ENCODE measurements around the gene RAPGEF6.

Gene RAPGEF6

DNA sequence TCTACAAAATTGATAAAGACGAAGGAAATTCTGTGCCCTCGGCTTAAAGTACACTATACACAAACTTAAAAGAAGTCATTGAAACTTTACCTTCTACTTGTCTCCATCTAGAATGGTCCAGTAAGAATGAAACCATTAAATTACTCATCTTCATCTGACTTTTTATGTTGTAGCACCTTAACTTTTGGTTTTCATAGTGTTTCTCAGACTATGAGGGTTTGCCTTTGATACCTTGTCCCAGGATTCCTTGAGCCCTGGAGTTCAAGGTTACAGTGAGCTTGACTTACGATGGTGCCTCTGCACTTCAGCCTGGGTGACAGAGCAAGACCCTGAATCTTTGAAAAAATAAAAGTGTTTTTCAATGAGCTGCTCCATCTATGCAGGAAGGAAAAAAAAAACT, 239.0 kb downstream of the RAPGEF6 start:
- H3K4me3 ChIP-seq (ENCODE audit: low read depth in 1 of 2, low read length in 2 of 2): no peak overlapping the region
- peaks cover 11 to 19% of the 10 kb centered on the region in 2 donors for H3K36me3 ChIP-seq (ENCODE audit: control insufficient read depth in 1 of 2, insufficient read depth in 2 of 2, low read length in 2 of 2)
- no peaks in the 10 kb centered on the region for H3K27me3 ChIP-seq (ENCODE audit: low read depth, low read length)
- H3K4me1 ChIP-seq (ENCODE audit: control insufficient read depth in 1 of 2, insufficient read depth in 2 of 2, low read length in 2 of 2): peaks cover 0 to 13% of the 10 kb centered on the region in 2 donors
- H3K9me3 ChIP-seq (ENCODE audit: control insufficient read depth in 1 of 2, low read length in 2 of 2): no peaks in the 10 kb centered on the region
- H3K27ac ChIP-seq (ENCODE audit: low read length): no peak overlapping the region

- H3K27ac ChIP-seq (ENCODE audit: low read length): no peak overlapping the region
These were observed 240.9 kb downstream of the RAPGEF6 start for GRCh38 chr5:131394128-131394527.

GRCh38 chr5:131393498-131393968, 241.5 kb downstream of the RAPGEF6 start:
- Histone ChIP-seq H3K4me1 (ENCODE audit: control insufficient read depth in 1 of 2, insufficient read depth in 2 of 2, low read length in 2 of 2) (peaks cover 0 to 8% of the 10 kb centered on the region in 2 donors), H3K9me3 (ENCODE audit: control insufficient read depth in 1 of 2, low read length in 2 of 2) (no peaks in the 10 kb centered on the region), H3K36me3 (ENCODE audit: control insufficient read depth in 1 of 2, insufficient read depth in 2 of 2, low read length in 2 of 2) (peaks cover 11 to 19% of the 10 kb centered on the region in 2 donors), H3K27me3 (ENCODE audit: low read depth, low read length) (no peaks in the 10 kb centered on the region), H3K27ac (ENCODE audit: low read length) (no peak overlapping the region), H3K4me3 (ENCODE audit: low read depth in 1 of 2, low read length in 2 of 2) (no peak overlapping the region)

More at GRCh38 chr5:131394128-131394527, 240.9 kb downstream of the RAPGEF6 start:
- Histone ChIP-seq H3K27me3 (ENCODE audit: low read depth, low read length) (no peaks in the 10 kb centered on the region), H3K9me3 (ENCODE audit: control insufficient read depth in 1 of 2, low read length in 2 of 2) (no peaks in the 10 kb centered on the region), H3K36me3 (ENCODE audit: control insufficient read depth in 1 of 2, insufficient read depth in 2 of 2, low read length in 2 of 2) (peaks cover 11 to 19% of the 10 kb centered on the region in 2 donors), H3K4me1 (ENCODE audit: control insufficient read depth in 1 of 2, insufficient read depth in 2 of 2, low read length in 2 of 2) (peaks cover 0 to 13% of the 10 kb centered on the region in 2 donors), H3K4me3 (ENCODE audit: low read depth in 1 of 2, low read length in 2 of 2) (no peak overlapping the region)

GRCh38 chr5:131392466-131393095, 242.4 kb downstream of the RAPGEF6 start:
- Histone ChIP-seq H3K36me3 (ENCODE audit: control insufficient read depth in 1 of 2, insufficient read depth in 2 of 2, low read length in 2 of 2) (peaks cover 11 to 19% of the 10 kb centered on the region in 2 donors), H3K27ac (ENCODE audit: low read length) (no peak overlapping the region), H3K4me3 (ENCODE audit: low read depth in 1 of 2, low read length in 2 of 2) (no peak overlapping the region), H3K27me3 (ENCODE audit: low read depth, low read length) (no peaks in the 10 kb centered on the region), H3K9me3 (ENCODE audit: control insufficient read depth in 1 of 2, low read length in 2 of 2) (no peaks in the 10 kb centered on the region), H3K4me1 (ENCODE audit: control insufficient read depth in 1 of 2, insufficient read depth in 2 of 2, low read length in 2 of 2) (peaks cover 0 to 7% of the 10 kb centered on the region in 2 donors)

DNA sequence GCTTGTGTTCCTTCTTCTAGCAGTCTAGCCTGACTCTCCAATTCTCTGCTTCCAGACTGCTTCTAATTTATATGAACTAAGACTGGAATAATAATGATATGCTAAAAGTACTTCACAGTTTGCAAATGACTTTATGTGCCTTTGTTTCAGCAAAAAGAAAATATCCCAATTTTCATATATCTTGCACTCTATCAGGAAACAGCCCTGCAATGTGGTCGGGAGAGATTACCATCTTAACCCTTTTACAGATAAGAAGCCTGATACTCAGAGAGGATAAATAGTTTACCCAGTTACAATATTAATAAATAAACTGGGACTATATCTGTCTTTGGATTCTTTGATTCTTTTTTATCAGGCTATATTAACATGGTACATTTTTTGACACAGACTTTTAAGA, 245.2 kb downstream of the RAPGEF6 start:
- Histone ChIP-seq H3K9me3 (ENCODE audit: control insufficient read depth in 1 of 2, low read length in 2 of 2) (no peaks in the 10 kb centered on the region), H3K4me1 (ENCODE audit: control insufficient read depth in 1 of 2, insufficient read depth in 2 of 2, low read length in 2 of 2) (peaks cover 0 to 7% of the 10 kb centered on the region in 2 donors), H3K27me3 (ENCODE audit: low read depth, low read length) (no peaks in the 10 kb centered on the region), H3K36me3 (ENCODE audit: control insufficient read depth in 1 of 2, insufficient read depth in 2 of 2, low read length in 2 of 2) (peaks cover 3 to 30% of the 10 kb centered on the region in 2 donors), H3K4me3 (ENCODE audit: low read depth in 1 of 2, low read length in 2 of 2) (no peak overlapping the region), H3K27ac (ENCODE audit: low read length) (no peak overlapping the region)

DNA sequence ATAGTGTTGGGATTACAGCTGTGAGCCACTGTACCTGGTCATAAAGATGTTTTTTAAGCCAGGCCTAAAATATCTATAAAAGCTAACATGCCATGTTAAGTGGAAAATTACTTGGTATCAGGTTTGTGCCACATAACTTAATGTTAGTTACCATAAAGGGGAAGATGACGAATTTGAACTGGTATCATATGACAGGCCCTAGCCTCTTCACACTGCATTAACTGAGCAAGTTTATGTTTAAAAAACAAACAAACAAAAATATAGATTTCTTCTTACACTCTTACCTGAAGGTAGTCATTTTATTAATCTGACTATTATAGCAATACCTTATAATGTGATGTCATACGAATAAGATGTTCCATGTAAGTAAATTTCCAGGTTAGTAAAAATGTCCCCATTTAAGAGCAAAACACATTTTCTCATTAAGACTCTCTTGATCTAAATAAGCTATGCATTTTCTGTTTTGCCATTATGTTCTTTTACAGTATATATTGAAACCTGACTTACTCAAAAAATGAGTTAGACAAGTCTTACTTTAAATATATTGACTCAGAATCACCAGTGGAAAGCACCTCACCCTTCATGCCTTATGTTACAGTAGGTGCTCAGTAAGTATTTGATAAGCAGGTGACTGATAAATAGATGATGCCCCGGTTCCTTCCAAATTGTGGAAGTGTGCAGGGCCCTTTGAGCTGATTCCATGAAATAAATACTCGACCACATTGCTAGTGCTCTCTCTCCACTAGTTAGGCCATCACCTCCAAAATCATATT, 245.7 kb downstream of the RAPGEF6 start:
- no peaks in the 10 kb centered on the region for H3K27me3 ChIP-seq (ENCODE audit: low read depth, low read length)
- no peak overlapping the region for H3K27ac ChIP-seq (ENCODE audit: low read length)
- H3K9me3 ChIP-seq (ENCODE audit: control insufficient read depth in 1 of 2, low read length in 2 of 2): no peaks in the 10 kb centered on the region
- peaks cover 0 to 7% of the 10 kb centered on the region in 2 donors for H3K4me1 ChIP-seq (ENCODE audit: control insufficient read depth in 1 of 2, insufficient read depth in 2 of 2, low read length in 2 of 2)
- peaks cover 0 to 30% of the 10 kb centered on the region in 2 donors for H3K36me3 ChIP-seq (ENCODE audit: control insufficient read depth in 1 of 2, insufficient read depth in 2 of 2, low read length in 2 of 2)
- no peak overlapping the region for H3K4me3 ChIP-seq (ENCODE audit: low read depth in 1 of 2, low read length in 2 of 2)

- peaks cover 3% of the 10 kb centered on the region in 2 donors for H3K4me1 ChIP-seq (ENCODE audit: control insufficient read depth in 1 of 2, insufficient read depth in 2 of 2, low read length in 2 of 2)
- no peaks in the 10 kb centered on the region for H3K27me3 ChIP-seq (ENCODE audit: low read depth, low read length)
- H3K27ac ChIP-seq (ENCODE audit: low read length): no peak overlapping the region
- H3K9me3 ChIP-seq (ENCODE audit: control insufficient read depth in 1 of 2, low read length in 2 of 2): no peaks in the 10 kb centered on the region
- H3K36me3 ChIP-seq (ENCODE audit: control insufficient read depth in 1 of 2, insufficient read depth in 2 of 2, low read length in 2 of 2): peaks cover 0 to 17% of the 10 kb centered on the region in 2 donors
- no peak overlapping the region for H3K4me3 ChIP-seq (ENCODE audit: low read depth in 1 of 2, low read length in 2 of 2)
These were observed 247.8 kb downstream of the RAPGEF6 start for GRCh38 chr5:131387255-131387654.

DNA sequence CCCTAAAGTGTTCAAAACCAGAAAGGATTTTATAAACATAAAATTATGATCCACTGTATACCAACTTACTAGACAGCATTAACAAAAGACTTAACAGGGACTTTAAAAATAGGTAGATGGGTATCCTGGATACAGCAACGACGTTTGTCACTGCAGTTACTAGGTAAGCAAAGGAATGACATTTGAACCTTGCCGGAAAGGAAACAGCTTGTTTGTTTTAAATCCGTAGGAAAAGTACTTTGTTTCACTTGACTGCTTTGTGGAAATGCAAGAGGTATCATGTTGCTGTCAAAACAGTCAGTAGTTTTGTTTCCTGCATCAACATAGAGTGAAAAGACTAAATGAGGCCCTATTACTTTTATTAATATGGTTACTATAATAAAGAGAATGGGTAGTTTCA, 248.2 kb downstream of the RAPGEF6 start:
- no peaks in the 10 kb centered on the region for H3K27me3 ChIP-seq (ENCODE audit: low read depth, low read length)
- peaks cover 6 to 8% of the 10 kb centered on the region in 2 donors for H3K4me1 ChIP-seq (ENCODE audit: control insufficient read depth in 1 of 2, insufficient read depth in 2 of 2, low read length in 2 of 2)
- H3K27ac ChIP-seq (ENCODE audit: low read length): no peak overlapping the region
- H3K4me3 ChIP-seq (ENCODE audit: low read depth in 1 of 2, low read length in 2 of 2): no peak overlapping the region
- H3K9me3 ChIP-seq (ENCODE audit: control insufficient read depth in 1 of 2, low read length in 2 of 2): no peaks in the 10 kb centered on the region
- H3K36me3 ChIP-seq (ENCODE audit: control insufficient read depth in 1 of 2, insufficient read depth in 2 of 2, low read length in 2 of 2): peaks cover 0 to 12% of the 10 kb centered on the region in 2 donors

GRCh38 chr5:131386124-131386523, 248.9 kb downstream of the RAPGEF6 start:
- Histone ChIP-seq H3K9me3 (ENCODE audit: control insufficient read depth in 1 of 2, low read length in 2 of 2) (no peaks in the 10 kb centered on the region), H3K4me1 (ENCODE audit: control insufficient read depth in 1 of 2, insufficient read depth in 2 of 2, low read length in 2 of 2) (peaks cover 6 to 10% of the 10 kb centered on the region in 2 donors), H3K36me3 (ENCODE audit: control insufficient read depth in 1 of 2, insufficient read depth in 2 of 2, low read length in 2 of 2) (peaks cover 0 to 11% of the 10 kb centered on the region in 2 donors), H3K27me3 (ENCODE audit: low read depth, low read length) (no peaks in the 10 kb centered on the region), H3K27ac (ENCODE audit: low read length) (no peak overlapping the region), H3K4me3 (ENCODE audit: low read depth in 1 of 2, low read length in 2 of 2) (no peak overlapping the region)

GRCh38 chr5:131384616-131385214, 250.3 kb downstream of the RAPGEF6 start:
- no peak overlapping the region for H3K27ac ChIP-seq (ENCODE audit: low read length)
- no peak overlapping the region for H3K4me3 ChIP-seq (ENCODE audit: low read depth in 1 of 2, low read length in 2 of 2)
- H3K36me3 ChIP-seq (ENCODE audit: control insufficient read depth in 1 of 2, insufficient read depth in 2 of 2, low read length in 2 of 2): peaks cover 0 to 11% of the 10 kb centered on the region in 2 donors
- H3K9me3 ChIP-seq (ENCODE audit: control insufficient read depth in 1 of 2, low read length in 2 of 2): no peaks in the 10 kb centered on the region
- H3K27me3 ChIP-seq (ENCODE audit: low read depth, low read length): no peaks in the 10 kb centered on the region
- peaks cover 11 to 16% of the 10 kb centered on the region in 2 donors for H3K4me1 ChIP-seq (ENCODE audit: control insufficient read depth in 1 of 2, insufficient read depth in 2 of 2, low read length in 2 of 2)

DNA sequence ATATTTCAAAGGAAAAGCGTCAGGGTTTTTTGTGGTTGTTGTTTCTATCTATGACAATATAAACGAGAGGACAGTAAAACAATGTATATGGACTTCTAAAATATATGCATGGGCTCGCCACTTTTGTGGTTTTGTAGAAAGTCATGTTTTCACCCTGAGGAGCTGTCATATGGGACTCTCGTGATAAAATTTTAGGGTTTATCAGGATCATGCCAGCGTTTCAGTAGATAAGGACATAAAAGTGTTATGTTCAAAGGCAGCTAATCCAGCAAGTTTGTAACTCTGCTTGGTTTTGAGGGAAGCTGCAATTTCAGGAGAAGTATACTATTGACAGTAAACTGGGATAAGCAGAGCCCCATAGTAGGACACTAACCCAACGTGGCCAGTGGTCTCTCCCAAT, 250.9 kb downstream of the RAPGEF6 start:
- H3K9me3 ChIP-seq (ENCODE audit: control insufficient read depth in 1 of 2, low read length in 2 of 2): no peaks in the 10 kb centered on the region
- H3K36me3 ChIP-seq (ENCODE audit: control insufficient read depth in 1 of 2, insufficient read depth in 2 of 2, low read length in 2 of 2): peaks cover 0 to 11% of the 10 kb centered on the region in 2 donors
- no peak overlapping the region for H3K27ac ChIP-seq (ENCODE audit: low read length)
- no peak overlapping the region for H3K4me3 ChIP-seq (ENCODE audit: low read depth in 1 of 2, low read length in 2 of 2)
- H3K4me1 ChIP-seq (ENCODE audit: control insufficient read depth in 1 of 2, insufficient read depth in 2 of 2, low read length in 2 of 2): peaks cover 11 to 21% of the 10 kb centered on the region in 2 donors
- H3K27me3 ChIP-seq (ENCODE audit: low read depth, low read length): no peaks in the 10 kb centered on the region

Data from muscle layer of duodenum (tissue), 2 donors.